Measurements from ENCODE around the gene PRPF31. TPM values are rescaled to one million over a fixed set of nuclear protein-coding genes. Genes with fewer than 3 reads are reported as not detected.

PRPF31 gene
- total and polyA plus RNA-seq, 2 of the 13 experiments (the other 11 are each of a cell fraction or from before 2014, with no cell fraction given) = 23.8 to 63.8 TPM

GRCh38 chr19:54115109-54116063 lies at the start of gene PRPF31, which contains the start of gene TFPT (continued):
- TF ChIP-seq ZNF687 (CRISPR knock-in tag; IDR thresholded peaks at IDR 0.05) (peak; percentile 81), ZBTB40 (IDR thresholded peaks at IDR 0.05) (peak; percentile 100), ZBTB40 (CRISPR knock-in tag; IDR thresholded peaks at IDR 0.05) (peak; percentile 100), THAP11 (CRISPR knock-in tag; IDR thresholded peaks at IDR 0.05) (peak; percentile 99), NR0B2 (CRISPR knock-in tag; IDR thresholded peaks at IDR 0.05) (no peak), KDM2A (CRISPR knock-in tag; IDR thresholded peaks at IDR 0.05; ENCODE audit: borderline replicate concordance, low read depth) (peak; percentile 100), ZNF382 (CRISPR knock-in tag; IDR thresholded peaks at IDR 0.05; ENCODE audit: borderline replicate concordance) (no peak), ATF5 (CRISPR knock-in tag; IDR thresholded peaks at IDR 0.05; ENCODE audit: low read depth) (no peak), SYNCRIP (IDR thresholded peaks at IDR 0.05; ENCODE audit: insufficient read depth, low read depth, low read length) (no peak), SP140L (CRISPR knock-in tag; IDR thresholded peaks at IDR 0.05; ENCODE audit: borderline replicate concordance) (no peak), ZNF773 (CRISPR knock-in tag; IDR thresholded peaks at IDR 0.05; ENCODE audit: borderline replicate concordance) (no peak), ZNF510 (CRISPR knock-in tag; IDR thresholded peaks at IDR 0.05; ENCODE audit: low read depth) (peak; percentile 81; the same call in 1 of the 2 replicates)
